GM23338 (cell line): Measurements from ENCODE around the gene CLEC18C.
"Not testable (repeated sequence)": the region's sequence is repeated elsewhere in the genome, so short reads cannot be mapped to it uniquely, and the experiment has no call there.

Experiments used
- CREB1 ChIP-seq: fragments of 250-450 bp; sonication (Bioruptor Pico); IDR thresholded peaks from 2 replicates; pipeline ENCODE4 v1.5.0; 2020; ENCODE audit warnings: low read depth, mild to moderate bottlenecking, moderate library complexity
- CTCF ChIP-seq, 2 experiments: fragments of 200-600 bp in 1 of 2; sonication (generic) in 1 of 2; conservative IDR thresholded peaks; 2 replicates each; pipeline versions ENCODE4 v1.5.1 to v1.6.1; 2016 to 2017; ENCODE audit warnings: antibody characterized with exemption in 2 of 2, low read depth in 2 of 2, mild to moderate bottlenecking in 2 of 2, moderate library complexity in 1 of 2
- ETS1 ChIP-seq: IDR thresholded peaks from 2 replicates; pipeline ENCODE4 v1.6.1; 2016; ENCODE audit warnings: antibody characterized with exemption
- EZH2 ChIP-seq: fragments of 200-600 bp; sonication (generic); IDR thresholded peaks from one replicate; pipeline ENCODE4 v1.8.0; 2017; ENCODE audit warnings: antibody characterized with exemption, mild to moderate bottlenecking, low read depth; ENCODE audit not compliant: unreplicated experiment
- EZH2phosphoT487 ChIP-seq: fragments of 200-600 bp; sonication (generic); IDR thresholded peaks from one replicate; pipeline ENCODE4 v1.8.1; 2018; ENCODE audit warnings: antibody characterized with exemption; ENCODE audit not compliant: unreplicated experiment
- JUNB ChIP-seq: IDR thresholded peaks from one replicate; pipeline ENCODE4 v1.6.1; 2016; ENCODE audit warnings: antibody characterized with exemption; ENCODE audit not compliant: unreplicated experiment
- NANOG ChIP-seq: IDR thresholded peaks from 2 replicates; pipeline ENCODE4 v1.6.1; 2016; ENCODE audit warnings: antibody characterized with exemption, borderline replicate concordance
- POLR2AphosphoS5 ChIP-seq: IDR thresholded peaks from 2 replicates; pipeline ENCODE4 v1.6.1; 2016; ENCODE audit warnings: antibody characterized with exemption, low read depth
- REST ChIP-seq: IDR thresholded peaks from one replicate; pipeline ENCODE4 v1.6.1; 2018; ENCODE audit warnings: antibody characterized with exemption; ENCODE audit not compliant: unreplicated experiment
- STAT1 ChIP-seq: IDR thresholded peaks from one replicate; pipeline ENCODE4 v1.6.1; 2016; ENCODE audit warnings: antibody characterized with exemption; ENCODE audit not compliant: unreplicated experiment
- ZNF331 ChIP-seq: fragments of 250-450 bp; sonication (Bioruptor Pico); IDR thresholded peaks from 2 replicates; pipeline ENCODE4 v1.5.0; 2020; ENCODE audit warnings: low read depth, mild to moderate bottlenecking, moderate library complexity

GRCh38 chr16:70206382-70206781 lies 32.8 kb downstream of the CLEC18C start:
- not testable (repeated sequence) for TF ChIP-seq EZH2; CTCF (conservative IDR thresholded peaks at IDR 0.05; ENCODE audit: low read depth in 2 of 2); STAT1; POLR2AphosphoS5; JUNB; REST; ETS1; CREB1 (CRISPR knock-in tag); EZH2phosphoT487; NANOG; ZNF331 (CRISPR knock-in tag)
